Spleen (tissue), 7 donors: ENCODE measurements around the gene MYD88.

Experiments used
- CTCF ChIP-seq, 11 experiments: fragments of 200-600 bp in 7 of 11; fragments of 450-650 bp in 4 of 11; sonication (generic) in 4 of 11; IDR thresholded peaks in 8 of 11; conservative IDR thresholded peaks in 3 of 11; 1 replicate in 7 of 11; 2 replicates in 4 of 11; pipeline versions ENCODE4 v1.4.0 to v1.8.0; 2016 to 2021; ENCODE audit warnings: antibody characterized with exemption in 11 of 11, inconsistent platforms in 4 of 11, mild to moderate bottlenecking in 1 of 11
- POLR2A ChIP-seq, 3 donors: fragments of 450-650 bp; IDR thresholded peaks; one replicate each; pipeline ENCODE4 v1.5.1; 2017; ENCODE audit warnings: antibody characterized with exemption in 3 of 3, mild to moderate bottlenecking in 1 of 3
- POLR2AphosphoS5 ChIP-seq, 3 donors: sonication (generic); formaldehyde crosslinking; IDR thresholded peaks; one replicate each; pipeline ENCODE4 v1.5.1; 2017; ENCODE audit warnings: antibody characterized with exemption in 3 of 3
- donor health status: DM: no; HTN: no; CAD: no; lungs with moderate emphysema.
- donor health status: DM: no; HTN: no; CAD: no.
- donor health status: DM: no; HTN: no; CAD: no.

- no peak for TF ChIP-seq CTCF (IDR thresholded peaks at IDR 0.05 in 8 of 11, conservative IDR thresholded peaks at IDR 0.05 in 3 of 11)
- no peak for TF ChIP-seq POLR2AphosphoS5 (IDR thresholded peaks at IDR 0.05)
- TF ChIP-seq POLR2A (IDR thresholded peaks at IDR 0.05) = no peak
Measured at GRCh38 chr3:38126121-38126892, 12.2 kb upstream of the MYD88 start.
